GM21529 (cell line): Measurements from ENCODE around the gene S100A1.
"Not testable (repeated sequence)": the region's sequence is repeated elsewhere in the genome, so short reads cannot be mapped to it uniquely, and the experiment has no call there.

Experiments used
- ATAC-seq: cut with Tn5 transposase; IDR thresholded peaks from one replicate; pipeline ENCODE4 v1.9.1; 2021; ENCODE audit not compliant: unreplicated experiment

The S100A1 gene

DNA sequence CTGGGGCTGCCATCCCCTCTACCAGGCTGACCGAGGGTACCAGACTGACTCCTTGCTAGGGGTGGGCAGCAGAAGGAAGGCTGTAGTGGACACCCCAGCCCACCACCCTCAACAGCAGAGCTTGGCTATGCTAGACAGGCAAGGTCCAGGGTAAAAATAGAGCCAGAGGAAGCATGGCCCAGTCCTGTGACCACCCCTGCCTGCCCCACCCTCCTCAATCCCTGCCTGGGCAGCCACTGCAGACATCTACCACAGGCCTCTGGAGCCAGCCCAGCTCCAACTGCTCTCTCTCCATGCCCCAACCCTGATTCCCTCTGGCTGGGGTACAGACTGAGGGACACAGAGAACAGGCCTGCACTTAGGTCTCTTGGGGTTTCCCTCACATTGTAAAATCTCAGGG, 1.7 kb downstream of the S100A1 start:
- no peak for ATAC-seq

DNA sequence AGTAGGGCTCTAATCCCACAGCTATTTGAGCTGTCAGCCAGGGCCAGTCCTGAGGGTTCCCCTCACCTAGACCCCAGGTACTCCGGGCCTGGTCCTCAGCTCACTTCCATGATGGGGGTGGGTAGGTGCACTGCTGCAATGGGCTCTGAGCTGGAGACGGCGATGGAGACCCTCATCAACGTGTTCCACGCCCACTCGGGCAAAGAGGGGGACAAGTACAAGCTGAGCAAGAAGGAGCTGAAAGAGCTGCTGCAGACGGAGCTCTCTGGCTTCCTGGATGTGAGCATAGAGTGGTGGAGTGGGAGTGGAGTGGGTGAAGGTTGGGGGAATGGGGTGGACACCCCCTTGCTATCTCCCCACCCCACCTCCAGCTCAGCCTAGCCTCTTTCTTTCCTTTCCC, 2.1 kb downstream of the S100A1 start:
- no peak for ATAC-seq

DNA sequence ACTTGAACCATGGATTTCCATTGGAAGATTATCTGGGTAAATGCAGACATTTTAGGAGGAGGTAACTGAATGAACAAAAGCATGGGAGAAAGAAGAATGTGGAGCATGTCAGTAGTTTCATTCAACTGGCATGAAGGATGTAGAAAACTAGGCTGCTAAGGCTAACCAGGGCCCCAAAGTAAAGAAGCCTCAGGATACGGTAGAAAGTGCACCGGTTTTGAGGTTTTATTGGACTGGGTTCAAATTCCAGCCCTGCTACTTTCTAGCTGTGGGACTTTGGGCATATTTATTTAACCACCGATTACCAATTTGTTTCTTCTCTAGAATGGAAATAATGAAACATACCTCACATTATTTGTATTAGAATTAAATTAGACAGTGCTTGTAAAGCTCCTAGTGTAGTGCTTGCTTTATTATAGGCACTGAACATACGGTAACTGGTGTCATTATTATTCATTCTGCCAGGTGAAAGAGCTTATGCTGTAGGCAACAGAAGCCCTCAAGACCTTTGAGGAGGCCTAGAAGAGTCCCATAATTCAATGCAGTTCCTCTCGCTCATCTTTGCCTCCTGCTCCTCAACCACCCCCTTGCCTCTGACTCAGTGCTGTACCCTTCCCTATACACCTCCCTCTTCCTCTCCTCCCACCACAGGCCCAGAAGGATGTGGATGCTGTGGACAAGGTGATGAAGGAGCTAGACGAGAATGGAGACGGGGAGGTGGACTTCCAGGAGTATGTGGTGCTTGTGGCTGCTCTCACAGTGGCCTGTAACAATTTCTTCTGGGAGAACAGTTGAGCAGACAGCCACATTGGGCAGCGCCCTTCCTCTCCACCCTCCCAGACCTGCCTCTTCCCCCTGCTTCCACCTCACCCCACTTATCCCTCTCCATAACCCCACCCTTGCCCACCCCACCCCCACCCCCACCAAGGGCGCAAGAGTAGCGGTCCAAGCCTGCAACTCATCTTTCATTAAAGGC, 3.1 kb downstream of the S100A1 start:
- no peak for ATAC-seq

DNA sequence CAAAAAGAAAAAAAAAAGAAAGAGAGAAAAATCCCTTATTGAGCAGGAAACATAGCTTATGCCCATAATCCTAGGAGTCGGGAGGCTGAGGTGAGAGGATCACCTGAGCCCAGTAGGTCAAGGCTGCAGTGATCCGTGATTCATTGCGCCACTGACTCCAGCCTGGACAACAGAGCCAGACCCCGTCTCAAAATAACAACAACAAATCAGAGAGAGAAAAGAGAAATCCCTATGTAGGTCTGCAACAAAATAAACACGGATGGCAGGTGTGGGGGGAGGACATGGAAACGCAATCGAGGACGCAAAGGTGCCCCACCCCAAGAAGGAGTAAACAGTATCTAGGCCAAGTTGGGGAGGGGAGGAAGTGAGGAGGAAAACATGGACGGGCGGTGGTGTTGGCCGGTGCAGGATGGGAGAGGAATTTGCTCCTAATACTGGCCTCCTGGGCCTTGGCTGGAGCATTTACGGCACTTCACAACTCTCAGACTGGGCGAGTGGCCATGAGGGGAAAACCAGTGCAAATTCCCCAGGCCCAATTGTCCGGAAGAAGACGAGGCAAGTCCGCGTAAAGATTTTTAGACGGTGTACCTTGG, 5.0 kb downstream of the S100A1 start:
- ATAC-seq, result no peak

DNA sequence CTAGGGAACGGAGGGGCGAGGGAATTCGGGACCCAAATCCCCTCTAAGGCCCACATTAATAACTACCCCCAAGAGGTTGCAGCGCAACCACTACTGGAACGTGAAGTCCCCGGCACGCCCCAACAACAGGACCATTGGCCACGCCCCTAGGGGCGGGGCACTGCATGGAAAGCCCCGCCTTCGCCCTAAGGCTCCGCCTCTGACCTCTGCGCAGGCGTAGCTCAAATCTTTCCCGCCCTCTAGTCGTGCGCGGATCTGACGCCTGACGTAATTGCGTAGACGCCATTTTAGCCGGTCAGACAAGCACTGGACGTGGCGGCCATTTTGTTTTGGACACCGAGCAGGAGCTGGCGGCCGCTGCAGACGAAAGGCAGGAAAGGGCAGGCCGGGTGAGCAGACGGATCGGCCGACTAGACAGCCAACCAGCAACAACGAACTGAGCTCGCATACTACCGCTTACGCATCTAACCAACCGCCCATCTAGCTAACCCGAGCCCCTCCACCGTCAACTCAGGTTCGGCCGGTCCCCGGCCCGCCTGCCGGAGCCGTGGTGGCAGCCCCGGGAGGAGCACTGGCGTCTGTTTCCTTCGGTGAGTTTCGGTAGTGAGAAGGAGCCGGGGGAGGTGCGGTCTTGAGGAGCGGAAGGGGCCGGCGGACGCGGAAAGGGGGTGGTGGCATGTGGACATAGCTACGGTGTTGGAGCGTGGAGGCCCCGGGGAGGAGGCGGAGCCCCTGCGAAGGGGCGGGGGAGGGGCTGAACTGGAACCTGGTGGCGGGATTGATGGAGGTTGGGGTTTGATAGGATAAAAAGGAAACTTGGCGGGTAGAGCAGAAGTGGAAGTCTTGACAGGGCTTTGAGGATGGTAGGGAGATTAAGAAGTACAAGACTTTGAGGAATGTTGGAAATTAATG, 5.8 kb downstream of the S100A1 start, which contains the start of gene CHTOP:
CHTOP (plus strand) TSS at position 313 of the 912 bp plus-strand sequence. CDS start 2,523 bp downstream, outside the sequence.
- ATAC-seq, result peak; percentile 86

DNA sequence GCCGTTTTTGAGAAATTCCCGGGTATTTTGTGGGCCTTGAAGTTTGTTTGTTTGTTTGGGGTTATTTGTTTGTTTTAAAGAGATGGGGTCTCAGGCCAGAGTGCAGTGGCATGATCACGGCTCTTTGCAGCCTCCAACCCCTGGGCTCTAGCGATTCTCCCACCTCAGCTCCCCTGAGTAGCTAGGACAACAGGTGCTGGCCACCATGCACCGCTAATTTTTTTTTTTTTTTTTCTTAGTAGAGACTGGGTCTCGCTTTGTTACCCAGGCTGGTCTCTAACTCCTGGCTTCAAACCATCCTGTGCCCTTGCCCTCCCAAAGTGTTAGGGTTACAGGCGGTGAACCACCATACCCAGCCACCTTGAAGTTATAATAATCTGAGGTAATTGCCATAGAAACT, 7.6 kb downstream of the S100A1 start:
- ATAC-seq, result no peak

DNA sequence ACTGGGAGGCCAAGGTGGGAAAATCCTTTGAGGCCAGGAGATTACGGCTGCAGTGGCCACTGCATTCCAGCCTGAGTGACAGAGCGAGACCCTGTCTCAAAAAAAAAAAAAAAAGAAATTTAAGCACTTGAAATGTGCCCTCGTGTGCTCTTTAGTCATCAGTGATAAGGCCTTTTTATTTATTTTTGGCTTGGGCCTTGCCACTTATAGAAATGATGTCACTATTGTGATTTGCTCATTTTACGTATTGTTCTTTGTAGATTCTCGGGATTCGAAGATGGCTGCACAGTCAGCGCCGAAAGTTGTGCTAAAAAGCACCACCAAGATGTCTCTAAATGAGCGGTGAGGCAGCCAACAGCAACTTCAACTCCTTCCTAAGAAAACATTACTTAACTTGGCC, 8.1 kb downstream of the S100A1 start:
- ATAC-seq, result no peak

DNA sequence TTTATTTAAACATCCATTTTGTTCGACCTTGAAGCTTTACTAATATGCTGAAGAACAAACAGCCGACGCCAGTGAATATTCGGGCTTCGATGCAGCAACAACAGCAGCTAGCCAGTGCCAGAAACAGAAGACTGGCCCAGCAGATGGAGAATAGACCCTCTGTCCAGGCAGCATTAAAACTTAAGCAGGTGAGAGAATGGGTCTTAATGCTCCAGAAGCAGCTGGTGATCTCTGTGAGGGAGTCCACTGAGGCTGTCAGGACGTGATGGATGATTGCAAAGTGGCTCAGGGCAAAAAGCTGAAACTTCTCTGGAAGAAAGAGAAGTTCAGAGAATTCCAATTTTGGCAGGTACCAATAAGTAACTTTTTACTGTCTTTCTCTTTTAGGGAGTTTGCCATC, 10.0 kb downstream of the S100A1 start:
- ATAC-seq, result no peak

DNA sequence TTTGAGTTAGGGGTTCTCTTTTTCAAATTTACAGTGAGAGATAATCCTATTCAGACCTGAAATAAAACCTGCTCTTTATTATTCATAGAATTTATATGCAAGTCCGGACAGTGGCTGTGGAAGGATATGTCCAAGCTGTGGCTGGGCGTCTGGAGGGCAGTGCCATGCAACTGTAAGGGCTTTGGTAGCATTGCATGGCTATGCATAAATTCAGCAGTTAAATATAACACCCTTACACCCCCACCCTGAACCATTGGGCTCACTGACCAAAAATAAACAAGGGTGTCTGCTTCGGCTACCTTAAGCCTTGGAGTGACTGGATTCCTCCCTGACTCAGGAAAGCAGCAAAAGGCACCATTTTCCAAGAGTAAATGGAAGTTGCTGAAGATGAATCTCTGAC, 11.0 kb downstream of the S100A1 start:
- ATAC-seq, result no peak

DNA sequence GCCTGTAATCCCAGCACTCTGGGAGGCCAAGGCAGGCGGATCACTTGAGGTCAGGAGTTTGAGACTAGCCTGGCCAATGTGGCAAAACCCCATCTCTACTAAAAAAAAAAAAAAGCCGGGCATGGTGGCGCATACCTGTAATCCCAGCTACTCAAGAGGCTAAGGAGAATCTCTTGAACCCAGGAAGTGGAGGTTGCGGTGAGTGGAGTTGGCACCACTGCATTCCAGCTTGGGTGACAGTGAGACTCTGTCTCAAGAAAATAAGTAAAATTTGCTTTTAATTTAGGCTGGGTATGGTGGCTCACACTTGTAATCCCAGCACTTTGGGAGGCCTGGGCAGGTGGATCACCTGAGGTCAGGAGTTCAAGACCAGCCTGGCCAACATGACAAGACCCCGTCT, 12.0 kb downstream of the S100A1 start:
- not testable (repeated sequence) for ATAC-seq

DNA sequence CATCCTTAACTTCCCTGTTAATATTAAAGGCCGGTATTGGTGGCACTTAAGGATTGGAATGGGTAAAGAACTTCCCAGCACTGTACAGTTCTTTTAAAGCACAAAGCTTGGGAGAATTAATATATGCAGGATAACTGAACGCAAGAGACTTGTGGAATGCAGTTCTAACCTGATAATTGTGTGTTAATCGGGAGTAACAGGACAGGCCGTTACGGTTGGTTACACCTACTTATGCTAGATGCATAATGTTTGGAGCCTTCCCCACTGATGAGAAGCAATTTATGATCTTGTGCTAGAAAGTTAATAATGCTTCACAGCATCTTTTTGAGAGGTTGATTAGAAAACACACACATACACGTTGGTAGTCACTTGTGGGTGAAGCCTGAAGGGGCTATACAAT, 12.6 kb downstream of the S100A1 start:
- ATAC-seq, result no peak

DNA sequence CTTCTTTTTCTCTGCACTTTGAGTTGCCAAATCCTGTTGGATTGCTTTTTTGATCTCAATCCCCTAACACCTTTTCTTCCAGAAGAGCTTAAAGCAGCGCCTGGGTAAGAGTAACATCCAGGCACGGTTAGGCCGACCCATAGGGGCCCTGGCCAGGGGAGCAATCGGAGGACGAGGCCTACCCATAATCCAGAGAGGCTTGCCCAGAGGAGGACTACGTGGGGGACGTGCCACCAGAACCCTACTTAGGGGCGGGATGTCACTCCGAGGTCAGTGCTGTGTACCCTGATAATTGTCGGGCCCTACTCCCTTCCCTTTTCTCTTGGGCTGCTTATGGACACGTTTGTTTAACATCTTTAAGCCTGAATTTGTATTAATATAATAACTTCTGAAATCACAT, 13.9 kb downstream of the S100A1 start:
- ATAC-seq, result no peak

DNA sequence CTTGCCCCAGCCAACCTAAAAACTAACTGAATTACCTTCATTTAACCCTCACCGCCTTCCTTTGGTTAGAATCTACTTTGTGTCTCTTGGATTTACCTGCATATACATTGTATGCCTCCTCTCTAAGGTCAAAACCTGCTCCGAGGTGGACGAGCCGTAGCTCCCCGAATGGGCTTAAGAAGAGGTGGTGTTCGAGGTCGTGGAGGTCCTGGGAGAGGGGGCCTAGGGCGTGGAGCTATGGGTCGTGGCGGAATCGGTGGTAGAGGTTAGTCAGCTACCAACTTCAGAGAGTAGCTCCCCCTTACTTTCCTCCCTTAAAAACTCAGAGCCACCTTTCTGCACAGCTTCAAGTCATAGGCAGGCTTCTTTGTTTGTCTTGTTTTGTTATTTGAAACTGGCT, 14.9 kb downstream of the S100A1 start:
- no peak for ATAC-seq

DNA sequence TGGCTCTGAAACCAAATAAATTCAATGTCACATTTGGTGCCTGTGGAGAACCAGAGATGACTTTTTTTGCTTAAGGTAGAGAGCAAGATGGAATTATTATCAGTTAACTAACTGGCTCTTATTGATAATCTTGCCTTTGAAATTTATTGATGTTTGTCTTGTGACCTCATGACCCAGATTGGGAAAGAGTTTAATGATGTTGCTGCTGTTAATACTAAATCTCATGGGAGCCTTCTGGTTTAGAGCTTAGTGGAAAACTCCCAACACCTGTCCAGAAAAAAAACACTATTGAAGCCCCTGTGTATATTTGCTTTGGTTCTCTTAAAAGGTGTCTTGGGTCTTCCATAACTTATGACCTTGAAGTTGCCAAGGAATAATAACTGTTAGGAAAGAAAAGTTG, 15.6 kb downstream of the S100A1 start:
- no peak for ATAC-seq

DNA sequence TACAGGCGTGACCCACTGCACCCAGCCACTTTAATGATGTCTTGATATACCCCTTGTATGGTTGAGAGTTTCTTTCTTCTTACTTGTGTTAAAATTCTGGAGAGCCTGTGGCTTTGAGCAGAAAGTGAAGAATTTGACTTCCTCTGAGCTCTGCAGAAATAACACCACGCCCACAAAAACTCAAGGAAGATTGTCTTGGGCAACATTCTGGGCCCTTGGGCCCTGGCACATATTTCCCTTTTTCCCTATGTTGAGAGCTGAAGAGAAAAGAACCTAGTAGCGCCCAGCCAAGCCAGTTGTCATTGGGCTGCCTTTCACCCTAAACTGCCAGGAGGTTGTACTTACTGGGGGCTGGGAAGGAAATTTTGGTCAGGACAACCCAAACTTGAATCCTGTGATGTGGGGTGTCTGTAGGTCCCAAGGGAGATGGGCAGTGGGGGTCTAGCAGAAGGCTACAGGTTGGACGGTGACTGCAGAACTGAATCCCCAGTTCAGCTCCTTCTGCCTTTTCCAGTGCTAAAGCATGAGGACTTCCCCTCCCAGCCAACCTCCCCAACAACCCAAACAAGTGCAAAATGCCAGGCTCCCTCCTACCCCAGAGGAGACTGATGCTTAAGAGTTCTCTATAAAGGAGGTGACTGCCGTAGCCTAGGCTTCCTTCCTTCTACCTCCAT, 18.6 kb downstream of the S100A1 start:
- no peak for ATAC-seq

DNA sequence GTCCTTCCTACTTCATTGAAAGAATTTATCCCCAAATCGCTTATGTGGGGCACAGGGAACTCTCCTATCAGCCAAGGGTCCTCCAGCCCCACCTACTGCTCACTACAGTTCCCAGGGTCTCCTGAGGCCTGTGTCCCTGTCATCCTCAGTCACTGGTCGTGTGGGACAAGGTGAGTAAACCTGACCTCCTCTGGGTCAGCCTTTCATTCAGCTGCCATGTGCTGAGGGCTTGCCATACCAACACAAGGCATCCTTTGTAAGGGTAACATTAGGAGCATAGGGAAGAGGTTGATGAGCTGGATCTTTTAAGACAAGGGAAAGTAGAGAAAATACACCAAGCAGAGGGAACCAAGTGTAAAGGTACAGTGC, 19.1 kb downstream of the S100A1 start:
- ATAC-seq, result no peak

DNA sequence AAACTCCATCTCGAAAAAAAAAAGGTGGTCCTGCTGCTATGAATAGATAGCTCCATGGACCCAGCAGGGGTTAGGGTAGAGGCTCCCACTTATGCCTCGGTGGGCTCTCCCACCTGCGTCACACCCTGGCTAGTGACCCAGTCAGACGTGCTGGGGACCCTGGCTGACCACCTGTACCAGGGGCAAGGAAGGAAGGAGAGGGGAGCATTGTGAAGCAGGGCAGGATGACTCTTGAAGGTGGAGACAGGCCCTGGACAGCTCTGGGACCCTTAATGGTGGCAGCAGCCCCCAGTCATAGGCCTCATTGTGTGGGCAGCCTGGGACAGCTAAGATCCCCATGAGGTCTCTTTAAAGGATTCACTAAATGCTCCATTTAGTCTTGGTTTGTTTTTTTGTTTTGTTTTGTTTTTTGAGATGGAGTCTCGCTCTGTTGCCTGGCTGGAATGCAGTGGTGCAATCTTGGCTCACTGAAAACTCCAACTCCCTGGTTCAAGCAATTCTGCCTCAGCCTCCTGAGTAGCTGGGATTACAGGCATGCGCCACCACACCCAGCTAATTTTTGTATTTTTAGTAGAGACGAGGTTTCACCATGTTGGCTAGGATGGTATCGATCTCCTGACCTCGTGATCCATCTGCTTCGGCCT, 19.9 kb downstream of the S100A1 start:
- no peak for ATAC-seq

DNA sequence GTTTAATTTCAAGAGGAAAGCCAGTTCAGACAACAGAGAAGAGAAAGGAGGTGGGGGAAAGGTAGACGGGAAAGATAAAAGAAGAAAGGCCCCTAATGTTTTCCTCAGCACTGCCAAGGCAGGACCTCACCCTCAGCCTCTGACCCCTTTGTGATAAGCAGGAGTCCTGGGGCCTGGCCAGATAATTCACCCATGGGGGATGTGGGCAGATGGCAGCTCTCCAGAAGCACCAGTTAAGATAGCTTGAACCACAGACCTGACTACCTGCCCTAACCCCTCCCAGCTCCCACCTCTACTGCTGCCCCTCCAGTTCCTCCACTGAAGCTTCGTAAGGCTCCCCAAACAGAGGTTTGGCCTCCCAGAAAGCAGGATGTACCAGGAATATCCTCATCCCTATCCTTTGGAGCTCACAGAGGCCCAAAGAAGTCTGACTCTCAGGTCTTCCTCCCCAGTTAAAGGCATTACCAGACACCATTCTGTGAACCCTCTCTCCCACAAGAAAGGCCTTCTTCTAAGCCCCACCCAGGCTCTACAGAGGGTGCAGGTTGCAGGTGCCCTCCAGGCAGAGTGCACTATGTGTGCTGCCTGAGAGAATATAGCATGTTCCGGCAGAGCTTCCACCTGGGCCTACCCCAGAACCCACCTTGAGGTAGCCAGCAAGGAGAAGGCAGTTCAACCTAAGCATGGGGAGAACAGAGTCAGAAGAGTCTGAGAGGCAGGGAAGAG, 21.1 kb downstream of the S100A1 start:
- no peak for ATAC-seq

DNA sequence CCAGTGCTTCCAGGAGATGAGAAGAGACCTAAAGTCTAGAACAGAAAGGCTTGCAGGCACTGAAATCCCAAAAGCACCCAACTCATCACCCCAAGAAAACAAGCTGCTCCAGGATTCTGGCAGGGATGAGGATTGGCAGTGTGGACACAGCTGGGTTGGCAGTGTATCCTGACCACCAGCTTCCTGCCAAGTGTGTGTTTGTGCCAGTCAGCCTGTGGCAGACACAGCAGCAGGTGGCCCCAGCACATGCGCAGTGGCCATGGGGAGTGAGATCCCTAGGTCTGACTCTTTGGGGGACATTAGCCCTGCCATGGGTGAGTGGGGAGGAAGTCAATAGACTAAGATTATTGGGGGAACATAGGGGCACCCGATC, 21.6 kb downstream of the S100A1 start:
- ATAC-seq, result no peak

DNA sequence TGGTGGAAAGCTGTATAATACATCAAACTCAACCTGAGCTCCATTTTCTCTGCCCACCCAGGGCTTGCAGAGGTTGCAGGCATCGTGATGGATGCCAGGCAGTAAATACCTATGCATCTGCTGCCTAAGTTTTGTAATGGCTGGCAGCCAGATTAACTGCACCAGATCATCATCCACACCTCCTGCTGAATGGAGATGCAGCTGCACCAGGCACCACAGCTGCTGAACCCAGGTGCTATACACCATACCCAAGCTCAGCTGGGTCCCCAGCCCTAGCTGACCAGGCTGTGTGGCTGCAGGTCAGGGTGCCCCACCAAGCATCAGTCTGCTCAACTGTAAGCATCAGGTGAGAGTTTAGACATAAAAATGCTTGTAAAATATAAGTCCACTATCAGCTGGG, 23.5 kb downstream of the S100A1 start:
- ATAC-seq, result no peak
